Raji (cell line): Measurements from ENCODE around the gene CCDC177.

Experiments
- POLR2A ChIP-seq: IDR thresholded peaks from 2 replicates; pipeline ENCODE4 v1.6.1; 2011; ENCODE audit warnings: low read depth, low read length, control low read depth; ENCODE audit not compliant: insufficient read depth

The CCDC177 gene

GRCh38 chr14:69528930-69529329 is 45.7 kb downstream of the CCDC177 start:
- TF ChIP-seq POLR2A, result no peak

DNA sequence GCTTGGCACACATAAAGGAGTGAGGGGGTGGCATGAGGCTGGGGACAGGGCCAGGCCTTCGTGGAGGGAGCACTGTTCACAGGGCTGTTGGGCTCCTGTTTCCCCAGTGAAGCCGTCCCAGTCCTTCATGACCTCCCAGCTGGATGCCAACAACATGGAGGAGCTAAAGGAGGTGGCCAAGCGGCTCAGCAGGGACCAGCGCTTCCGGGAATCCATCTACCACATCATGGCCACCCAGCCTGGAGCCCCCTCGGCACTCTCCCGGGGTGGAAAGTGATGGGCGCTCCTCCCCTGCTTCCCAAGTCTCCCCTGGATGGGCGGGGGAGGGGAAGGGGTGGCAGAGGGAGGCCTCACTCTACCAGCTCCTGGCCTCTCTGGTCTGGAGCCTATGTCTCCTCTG is 46.5 kb downstream of the CCDC177 start:
- TF ChIP-seq POLR2A, result no peak

- no peak for TF ChIP-seq POLR2A
These were observed 47.0 kb downstream of the CCDC177 start for GRCh38 chr14:69527635-69528034.

DNA sequence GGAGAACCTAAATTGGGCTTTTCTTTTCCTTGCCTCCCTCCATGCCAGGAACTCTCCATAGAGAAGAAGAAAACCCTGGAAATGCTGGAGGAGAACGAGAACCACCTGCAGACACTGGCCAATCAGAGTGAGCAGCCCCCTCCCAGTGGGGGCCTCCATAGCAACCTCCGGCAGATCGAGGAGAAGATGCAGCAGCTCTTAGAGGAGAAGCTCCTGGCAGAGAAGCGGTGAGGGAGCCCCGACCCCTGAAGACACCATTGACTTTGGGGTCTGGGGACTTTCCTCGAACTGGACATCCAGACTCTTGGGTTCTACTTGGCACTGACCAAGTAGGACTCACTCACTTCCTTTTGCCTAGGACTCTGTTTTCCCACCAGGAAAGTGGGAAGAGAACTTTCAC is 48.8 kb downstream of the CCDC177 start:
- TF ChIP-seq POLR2A, result no peak

GRCh38 chr14:69522026-69522425 is 52.6 kb downstream of the CCDC177 start:
- no peak for TF ChIP-seq POLR2A
